T1000 (cell line): ENCODE results near the gene MAP3K14.

ENCODE experiments used
- DNase-seq: peaks from one replicate; lab custom pipeline; 2025; ENCODE audit warnings: mixed read lengths; lab: John Stamatoyannopoulos, UW

The MAP3K14 gene

GRCh38 chr17:45282683-45283644 lies 33.9 kb downstream of the MAP3K14 start:
- DNase-seq, result no peak

GRCh38 chr17:45279898-45280297 lies 36.9 kb downstream of the MAP3K14 start:
- no peak for DNase-seq

DNA sequence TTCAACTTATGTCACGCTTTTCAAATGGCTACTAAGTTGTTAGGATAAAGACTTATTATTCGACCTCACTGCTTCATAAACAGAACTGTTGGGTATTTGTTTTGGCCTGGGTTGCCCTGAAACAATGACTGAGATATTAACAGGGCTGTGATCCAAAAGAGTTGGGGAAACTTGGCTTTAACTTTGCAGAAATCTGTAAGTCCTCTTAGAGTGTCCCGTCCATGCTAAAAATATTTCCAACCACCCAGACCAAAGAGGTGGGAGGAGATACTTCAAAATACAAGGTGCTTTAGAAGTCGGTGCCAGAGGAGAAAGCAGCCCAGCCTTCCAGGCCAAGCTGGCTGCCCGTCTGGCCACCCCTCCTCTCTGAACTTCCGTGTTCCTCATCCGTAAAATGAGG lies 38.8 kb downstream of the MAP3K14 start:
- DNase-seq, result no peak

DNA sequence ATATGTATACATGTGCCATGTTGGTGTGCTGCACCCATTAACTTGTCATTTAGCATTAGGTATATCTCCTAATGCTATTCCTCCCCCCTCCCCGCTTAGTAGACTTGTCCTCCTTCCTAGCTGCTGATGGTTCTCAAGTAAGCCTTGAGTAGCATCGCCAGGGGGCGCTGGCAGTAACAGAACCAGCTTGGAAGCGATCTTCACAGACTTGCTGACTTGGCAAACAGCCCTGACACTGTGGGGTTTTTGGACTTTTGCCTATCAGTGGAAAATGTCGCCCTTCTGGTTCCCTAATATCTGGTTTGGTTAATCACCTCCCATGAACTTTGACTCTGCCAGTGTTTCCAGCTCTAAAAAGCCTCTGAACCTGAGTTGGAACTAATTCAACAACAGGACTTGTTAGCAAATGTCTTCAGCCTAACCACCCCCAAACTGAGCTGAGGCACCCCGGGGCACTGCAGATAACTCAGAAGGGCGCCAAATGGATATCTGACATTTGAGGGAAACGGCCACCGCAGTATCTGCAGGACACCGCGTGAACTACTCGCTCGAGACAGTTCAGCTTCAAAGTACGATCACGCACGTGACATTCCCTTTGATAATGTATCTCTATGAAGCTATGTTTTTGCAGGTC lies 39.5 kb downstream of the MAP3K14 start:
- DNase-seq, result peak; percentile 69

GRCh38 chr17:45276031-45276430 lies 40.8 kb downstream of the MAP3K14 start:
- DNase-seq, result no peak

DNA sequence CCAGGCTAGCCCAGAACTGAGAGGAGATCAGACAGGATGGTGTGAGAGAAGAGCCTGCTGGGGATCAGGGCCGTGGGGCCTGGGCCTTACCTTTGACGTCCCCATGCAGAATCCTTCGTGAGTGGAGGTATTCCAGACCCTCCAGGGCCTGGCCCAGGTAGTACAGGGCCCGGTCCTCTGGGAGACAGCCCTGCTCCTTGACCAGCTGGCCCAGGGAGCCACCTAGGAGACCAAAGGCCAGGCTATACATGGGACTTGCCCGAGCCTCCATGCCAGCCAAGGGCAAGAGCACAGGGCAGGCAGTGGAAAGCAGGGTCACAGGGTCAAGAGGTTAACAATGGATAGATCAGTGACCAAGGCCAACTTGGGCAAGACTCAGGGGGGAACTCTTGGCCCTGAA lies 42.8 kb downstream of the MAP3K14 start:
- no peak for DNase-seq

DNA sequence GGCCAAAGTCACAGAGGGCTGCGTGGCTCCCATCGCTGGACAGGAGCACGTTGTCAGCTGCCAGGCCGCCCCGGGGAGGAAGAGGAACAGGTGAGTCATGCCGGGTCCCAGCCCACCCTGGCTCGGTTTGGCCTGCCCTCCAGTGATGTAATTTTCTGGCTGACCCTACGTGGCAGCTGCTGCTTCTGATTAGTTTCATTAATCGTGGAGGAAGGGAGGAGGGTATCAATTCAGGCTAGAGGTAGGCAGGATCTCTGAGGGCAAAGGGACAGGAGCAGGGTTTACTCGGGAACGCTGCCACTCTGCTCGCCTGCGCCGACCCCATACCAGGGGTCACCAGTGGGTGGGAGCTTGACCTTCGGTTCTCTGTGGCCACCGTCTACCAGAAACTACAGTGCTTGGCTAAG lies 43.3 kb downstream of the MAP3K14 start:
- DNase-seq, result no peak

DNA sequence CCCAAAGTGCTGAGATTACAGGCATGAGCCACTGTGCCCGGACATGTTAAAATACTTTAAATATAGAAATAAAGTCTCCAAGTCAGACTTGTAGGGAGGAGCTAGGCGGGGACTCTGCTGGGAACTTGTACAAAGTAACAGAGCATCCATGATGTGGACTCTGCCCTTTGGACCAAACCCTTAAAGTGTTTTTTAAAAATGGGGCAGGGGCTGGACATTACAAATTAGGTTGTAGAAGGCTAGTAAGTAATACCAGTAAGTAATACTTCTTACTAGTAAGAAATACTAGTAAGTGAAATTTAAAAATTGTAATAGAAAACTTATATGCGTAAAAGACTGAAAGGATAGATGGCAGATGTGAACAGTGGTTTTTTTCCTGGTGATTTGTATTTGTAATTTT lies 45.2 kb downstream of the MAP3K14 start:
- no peak for DNase-seq

GRCh38 chr17:45270828-45271418 lies 45.9 kb downstream of the MAP3K14 start:
- DNase-seq, result no peak

DNA sequence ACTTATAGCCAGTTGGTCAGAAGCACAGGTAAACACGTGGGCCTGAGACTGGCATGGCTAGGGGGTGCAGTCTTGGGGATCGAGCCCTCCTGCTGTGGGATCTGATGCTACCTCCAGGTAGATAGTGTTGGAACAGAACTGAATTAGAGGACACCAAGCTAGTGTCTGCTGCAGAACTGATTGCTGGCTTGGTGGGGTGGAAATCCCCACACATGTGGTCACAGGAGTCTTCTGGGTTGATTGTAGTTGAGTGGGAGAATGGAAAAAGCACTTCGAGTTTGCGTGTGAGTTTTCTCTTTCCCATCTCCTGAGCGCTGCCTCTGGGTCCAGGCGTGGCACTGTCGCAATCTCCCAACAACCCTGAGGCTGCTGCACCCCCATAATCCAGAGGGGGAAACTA lies 46.9 kb downstream of the MAP3K14 start:
- DNase-seq, result no peak

DNA sequence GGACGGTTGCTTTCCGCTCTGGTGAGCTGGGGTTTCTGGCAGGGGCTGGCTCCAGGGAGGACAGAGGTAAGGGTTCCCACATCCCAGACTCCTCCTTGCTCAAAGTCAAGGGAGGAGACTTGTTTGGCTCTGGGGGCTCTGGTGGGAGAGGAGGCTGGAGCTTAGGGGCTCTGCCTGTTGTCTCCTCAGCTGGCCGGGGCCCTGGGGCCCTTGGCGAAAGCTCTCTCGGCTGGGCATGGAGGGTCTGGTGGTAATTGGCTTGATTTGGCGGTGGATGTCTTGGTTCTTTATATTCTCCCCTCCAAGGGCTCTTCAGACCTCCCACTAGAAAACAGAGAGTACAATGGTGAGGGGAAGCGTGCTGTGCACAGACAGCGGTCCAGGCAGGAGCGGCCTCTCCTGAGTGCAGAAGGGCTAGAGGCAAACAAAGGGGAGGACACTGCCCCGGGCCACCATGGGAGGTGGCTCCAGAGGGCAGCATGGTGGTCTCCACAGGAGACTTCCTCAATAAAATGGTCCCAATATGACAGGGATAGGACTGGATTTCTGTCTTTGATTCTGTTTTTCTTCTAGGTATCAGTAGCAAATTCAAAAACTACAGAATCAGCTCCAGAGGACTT lies 49.3 kb downstream of the MAP3K14 start:
- no peak for DNase-seq

GRCh38 chr17:45266372-45266926 lies 50.4 kb downstream of the MAP3K14 start:
- no peak for DNase-seq

GRCh38 chr17:45265821-45266220 lies 51.0 kb downstream of the MAP3K14 start:
- peak; percentile 58 for DNase-seq

GRCh38 chr17:45264988-45265387 lies 51.8 kb downstream of the MAP3K14 start:
- DNase-seq, result no peak

GRCh38 chr17:45264430-45264829 lies 52.4 kb downstream of the MAP3K14 start:
- no peak for DNase-seq

- no peak for DNase-seq
These were observed 53.4 kb downstream of the MAP3K14 start for GRCh38 chr17:45263477-45263860.

GRCh38 chr17:45262516-45263476 lies 54.0 kb downstream of the MAP3K14 start:
- no peak for DNase-seq

DNA sequence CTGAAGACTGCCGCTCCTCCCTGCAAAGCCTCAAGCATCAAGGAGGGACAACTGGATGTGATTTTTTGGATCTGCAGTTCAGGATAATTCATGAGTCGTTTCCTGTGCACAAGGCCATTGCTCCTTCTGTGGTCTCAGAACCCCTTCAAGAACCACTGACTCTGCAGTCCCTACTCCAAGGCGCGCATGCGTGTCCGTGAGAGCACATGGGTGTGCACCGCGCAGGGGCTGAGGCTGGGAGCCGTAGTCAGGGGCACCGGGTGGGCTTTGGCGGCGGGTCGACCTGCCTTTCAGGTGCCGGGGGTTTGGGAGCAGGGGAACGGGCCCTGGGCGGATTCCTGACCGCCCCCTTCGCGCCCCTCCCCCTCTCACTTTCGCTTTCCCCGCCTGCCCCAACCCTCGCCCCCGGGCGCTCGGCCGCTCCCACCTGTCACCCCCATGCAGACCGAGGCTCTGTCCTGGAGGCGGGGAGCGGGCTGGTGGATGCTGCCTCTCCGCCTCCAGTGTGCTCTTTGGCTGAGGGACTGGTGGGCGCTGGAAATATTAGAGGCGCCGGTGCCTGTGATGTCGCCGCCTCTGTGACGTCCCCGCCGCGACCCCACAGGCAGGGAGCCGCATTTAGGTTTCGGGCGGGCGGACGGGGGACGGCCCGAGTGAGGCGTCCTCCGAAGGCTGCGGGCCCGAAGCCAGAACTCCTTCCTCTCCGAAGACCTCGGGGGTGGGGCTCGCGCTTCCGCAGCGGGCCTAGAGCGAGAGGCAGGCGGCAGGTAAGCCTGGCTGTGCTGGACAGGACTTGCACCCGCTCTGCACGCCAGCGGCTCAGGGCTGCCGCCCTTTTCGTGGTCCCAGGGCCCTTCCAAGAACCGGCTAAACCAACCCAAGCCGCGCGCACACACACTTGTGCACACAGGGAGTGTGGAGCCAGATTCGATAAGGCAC lies 55.0 kb downstream of the MAP3K14 start, which contains the start of gene SPATA32:
Gene SPATA32, minus strand, starts transcription at position 518 of the 939 bp plus-strand sequence. Its CDS starts 78 bp downstream, at position 440.
- no peak for DNase-seq

- no peak for DNase-seq
These were observed 56.5 kb downstream of the MAP3K14 start for GRCh38 chr17:45260204-45260783.
